C4-2B (cell line): Measurements from ENCODE around the gene RXFP2.

Experiments used
- ZFX ChIP-seq: fragments of 450-650 bp; IDR thresholded peaks from 2 replicates; pipeline ENCODE4 v1.6.1; 2017
- TF ChIP-seq, protein P1 (sequence below): fragments of 450-650 bp; conservative IDR thresholded peaks from 2 replicates; pipeline ENCODE4 v1.5.1; 2017; ENCODE audit warnings: mild to moderate bottlenecking

DNA sequence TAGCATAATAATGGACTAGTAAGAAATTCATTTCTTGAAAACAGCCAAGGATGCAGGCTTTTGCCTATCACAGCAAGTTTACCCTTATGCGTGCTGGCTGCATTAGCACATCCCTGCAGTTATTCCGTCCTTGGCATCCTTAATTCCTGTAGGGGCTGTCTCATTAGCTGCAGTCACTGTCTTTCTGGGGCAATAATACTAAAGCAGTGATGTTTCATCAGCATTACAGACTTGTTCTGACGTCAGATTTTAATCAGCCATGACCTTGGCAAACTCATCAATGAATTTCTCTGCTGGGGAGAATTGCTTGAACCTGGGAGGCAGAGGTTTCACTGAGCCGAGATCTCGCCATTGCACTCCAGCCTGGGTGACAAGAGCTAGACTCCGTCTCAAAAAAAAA lies 103.7 kb downstream of the RXFP2 start:
- TF ChIP-seq, protein P1, sequence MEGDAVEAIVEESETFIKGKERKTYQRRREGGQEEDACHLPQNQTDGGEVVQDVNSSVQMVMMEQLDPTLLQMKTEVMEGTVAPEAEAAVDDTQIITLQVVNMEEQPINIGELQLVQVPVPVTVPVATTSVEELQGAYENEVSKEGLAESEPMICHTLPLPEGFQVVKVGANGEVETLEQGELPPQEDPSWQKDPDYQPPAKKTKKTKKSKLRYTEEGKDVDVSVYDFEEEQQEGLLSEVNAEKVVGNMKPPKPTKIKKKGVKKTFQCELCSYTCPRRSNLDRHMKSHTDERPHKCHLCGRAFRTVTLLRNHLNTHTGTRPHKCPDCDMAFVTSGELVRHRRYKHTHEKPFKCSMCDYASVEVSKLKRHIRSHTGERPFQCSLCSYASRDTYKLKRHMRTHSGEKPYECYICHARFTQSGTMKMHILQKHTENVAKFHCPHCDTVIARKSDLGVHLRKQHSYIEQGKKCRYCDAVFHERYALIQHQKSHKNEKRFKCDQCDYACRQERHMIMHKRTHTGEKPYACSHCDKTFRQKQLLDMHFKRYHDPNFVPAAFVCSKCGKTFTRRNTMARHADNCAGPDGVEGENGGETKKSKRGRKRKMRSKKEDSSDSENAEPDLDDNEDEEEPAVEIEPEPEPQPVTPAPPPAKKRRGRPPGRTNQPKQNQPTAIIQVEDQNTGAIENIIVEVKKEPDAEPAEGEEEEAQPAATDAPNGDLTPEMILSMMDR, result no peak
- no peak for TF ChIP-seq ZFX
